Panc1 (cell line): ENCODE measurements around the gene THBS4.

Experiments
- CTCF ChIP-seq: fragments of 450-650 bp; IDR thresholded peaks from 2 replicates; pipeline ENCODE4 v1.5.1; 2017; ENCODE audit warnings: mild to moderate bottlenecking
- TCF7L2 ChIP-seq: IDR thresholded peaks from 2 replicates; pipeline ENCODE4 v1.6.1; 2011; ENCODE audit warnings: mild to moderate bottlenecking, low read depth, low read length, inconsistent platforms

DNA sequence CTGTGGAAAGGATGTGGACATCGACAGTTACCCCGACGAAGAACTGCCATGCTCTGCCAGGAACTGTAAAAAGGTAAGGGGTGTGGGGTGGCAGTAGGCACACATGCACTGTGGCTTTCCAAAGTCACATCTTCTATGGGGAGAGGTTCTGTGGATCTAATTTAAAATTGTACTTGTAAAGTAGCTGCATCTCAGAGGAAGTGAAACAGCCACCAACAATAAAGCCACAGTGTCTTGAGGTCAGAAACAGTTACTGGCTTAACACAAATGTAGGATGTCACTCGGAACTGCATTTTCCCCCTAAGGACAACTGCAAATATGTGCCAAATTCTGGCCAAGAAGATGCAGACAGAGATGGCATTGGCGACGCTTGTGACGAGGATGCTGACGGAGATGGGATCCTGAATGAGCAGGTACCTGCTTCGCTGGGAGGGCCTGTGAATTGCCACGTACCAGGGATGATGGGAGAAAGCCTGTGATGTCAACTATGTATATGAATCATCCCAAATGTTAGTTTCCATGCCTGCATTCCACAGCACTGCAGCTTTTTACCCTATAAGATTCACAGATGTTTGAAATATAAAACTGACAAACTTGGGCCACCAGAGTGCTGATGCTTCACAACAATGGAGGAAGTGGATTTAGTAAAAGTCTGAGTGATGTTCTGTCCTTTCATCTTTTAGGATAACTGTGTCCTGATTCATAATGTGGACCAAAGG is 35.3 kb downstream of the THBS4 start:
- no peak for TF ChIP-seq CTCF
- TF ChIP-seq TCF7L2, result no peak
